SW480 (cell line): ENCODE data around the gene GALNT8.
A peak's percentile ranks its signal among the peaks of the same experiment; 100 is the strongest.

ENCODE experiments used
- DNase-seq: peaks from one replicate; pipeline ENCODE4 v3.0.0-alpha.2; 2016; ENCODE audit warnings: low spot score

The GALNT8 gene

DNA sequence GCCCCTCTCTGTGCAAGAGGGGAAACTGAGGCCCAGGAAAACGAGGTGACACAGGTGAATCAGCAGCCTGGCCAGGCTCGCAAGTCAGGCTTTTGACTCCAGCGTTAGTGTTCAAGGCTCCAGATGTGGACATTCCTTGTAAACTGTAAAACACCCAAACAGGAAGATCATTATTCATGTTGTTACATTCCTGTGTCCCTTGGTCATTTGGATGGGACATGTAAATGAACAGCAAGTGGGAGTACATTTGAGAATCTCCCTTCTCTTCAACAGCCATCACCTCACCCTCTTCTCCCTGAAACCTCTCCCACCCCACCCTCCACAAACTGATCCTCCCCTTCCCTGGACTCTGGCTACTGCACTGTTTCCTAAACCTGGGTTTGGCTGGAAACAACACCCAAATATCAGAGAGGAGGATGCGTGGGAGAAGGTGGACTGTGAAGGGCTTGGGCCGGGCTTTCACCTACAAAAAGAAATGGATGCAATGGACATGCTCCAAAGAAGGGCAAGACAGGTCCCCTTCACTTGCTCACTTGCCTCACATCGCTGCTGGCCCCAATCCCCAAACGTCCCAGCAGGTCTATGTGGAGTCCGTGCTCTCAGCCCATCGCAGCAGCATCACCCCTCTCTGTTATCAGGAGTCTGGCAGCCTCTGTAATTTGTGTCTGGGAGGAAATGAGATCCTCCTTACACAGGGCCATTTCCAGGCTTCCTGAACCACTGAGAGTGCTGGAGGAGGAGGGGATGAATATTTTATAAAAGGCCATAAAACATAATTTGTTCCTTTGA, 76.7 kb downstream of the GALNT8 start:
- DNase-seq = no peak

- no peak for DNase-seq
Observed at GRCh38 chr12:4800555-4800954, 80.4 kb downstream of the GALNT8 start.

DNA sequence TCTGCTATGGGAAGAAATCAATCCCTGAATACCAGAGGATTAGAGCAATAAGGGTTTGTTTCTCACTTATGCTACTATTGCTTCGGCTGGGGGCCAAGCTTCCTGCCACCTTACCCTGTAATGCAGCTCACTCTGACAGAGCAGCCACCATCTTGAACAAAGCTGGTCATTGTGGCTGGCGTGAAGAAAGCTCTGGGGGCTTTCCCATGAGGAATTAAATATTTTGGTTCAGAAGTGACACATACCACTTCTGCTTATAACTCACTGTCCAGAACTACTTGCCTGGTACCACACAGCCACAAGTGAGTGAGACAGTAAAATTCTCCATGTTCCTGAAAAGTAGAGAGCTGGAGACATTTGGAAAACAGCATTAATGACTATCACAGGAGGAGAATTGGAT, 82.6 kb downstream of the GALNT8 start:
- DNase-seq = no peak

GRCh38 chr12:4806439-4807115, 86.4 kb downstream of the GALNT8 start:
- DNase-seq = peak; percentile 52

GRCh38 chr12:4807116-4807783, 87.0 kb downstream of the GALNT8 start:
- peak; percentile 89 for DNase-seq

- DNase-seq = peak; percentile 90
Observed at GRCh38 chr12:4807813-4808212, 87.6 kb downstream of the GALNT8 start.

GRCh38 chr12:4809013-4809448, 88.8 kb downstream of the GALNT8 start:
- peak; percentile 92 for DNase-seq

DNA sequence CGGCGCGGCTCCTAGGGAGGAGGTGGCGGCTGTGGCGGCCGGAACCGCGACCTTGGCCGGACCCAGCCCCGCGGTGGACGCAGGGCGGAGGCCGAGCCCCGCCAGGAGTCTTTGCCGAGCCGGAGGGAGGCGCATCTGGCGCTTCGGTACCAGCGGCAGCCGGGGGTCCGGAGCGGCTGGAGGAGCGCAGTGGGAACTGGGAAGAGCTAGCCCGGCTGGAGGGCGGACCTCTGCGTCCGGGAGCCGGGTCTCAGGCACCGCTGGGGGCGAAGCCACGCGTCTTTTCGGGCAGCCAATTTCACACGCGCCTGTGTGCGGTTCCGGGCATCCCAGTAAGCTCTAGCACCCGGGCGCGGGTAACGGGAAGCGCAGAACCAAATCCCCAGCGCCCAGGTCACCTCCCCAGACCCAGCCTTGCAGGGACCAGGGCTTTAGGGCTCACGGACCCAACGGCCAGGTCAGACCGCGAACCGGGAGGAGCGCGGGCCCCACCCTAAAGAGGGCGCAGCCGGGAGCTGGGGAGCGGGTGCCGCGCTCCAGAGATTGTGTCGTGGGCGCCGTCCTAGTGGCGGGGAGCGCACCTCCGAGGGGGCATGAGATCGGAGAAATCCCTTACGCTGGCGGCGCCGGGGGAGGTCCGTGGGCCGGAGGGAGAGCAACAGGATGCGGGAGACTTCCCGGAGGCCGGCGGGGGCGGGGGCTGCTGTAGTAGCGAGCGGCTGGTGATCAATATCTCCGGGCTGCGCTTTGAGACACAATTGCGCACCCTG, 89.4 kb downstream of the GALNT8 start:
- DNase-seq = peak; percentile 32

- DNase-seq = no peak
Observed at GRCh38 chr12:4810219-4810671, 90.0 kb downstream of the GALNT8 start.

DNA sequence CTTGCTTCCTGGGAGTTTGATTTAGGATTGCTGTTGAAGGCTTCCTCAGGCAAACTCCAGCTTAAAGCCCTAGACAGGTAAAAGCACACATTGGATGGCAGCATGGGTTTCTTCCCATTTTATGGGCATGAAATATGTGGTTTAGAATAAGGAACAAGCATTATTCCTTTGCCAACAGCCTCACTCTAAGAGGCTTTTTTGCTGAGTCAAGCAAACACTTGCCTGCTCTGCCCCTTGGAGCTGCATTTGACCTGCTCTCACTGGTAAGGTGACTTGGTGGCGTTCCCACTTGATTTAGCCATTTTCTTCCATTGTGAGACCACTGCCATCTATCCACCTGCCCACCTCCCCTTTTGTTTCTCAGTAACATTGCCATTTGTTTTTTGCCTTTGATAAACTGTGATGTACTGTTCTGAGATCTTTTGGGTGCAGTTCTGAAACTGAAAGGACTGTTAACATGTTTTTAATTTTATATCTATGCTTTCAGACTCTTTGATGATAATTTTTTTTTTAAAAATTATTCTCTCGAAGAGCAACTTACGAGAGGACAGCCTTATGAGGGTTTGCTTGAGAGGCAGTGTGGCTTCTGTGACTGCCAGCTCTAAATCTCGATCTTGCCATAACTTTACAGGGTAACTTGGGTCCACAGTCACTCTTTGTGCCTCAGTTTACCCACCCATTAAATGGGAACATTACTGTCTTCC, 92.6 kb downstream of the GALNT8 start:
- DNase-seq = no peak

GRCh38 chr12:4813741-4814140, 93.5 kb downstream of the GALNT8 start:
- no peak for DNase-seq

DNA sequence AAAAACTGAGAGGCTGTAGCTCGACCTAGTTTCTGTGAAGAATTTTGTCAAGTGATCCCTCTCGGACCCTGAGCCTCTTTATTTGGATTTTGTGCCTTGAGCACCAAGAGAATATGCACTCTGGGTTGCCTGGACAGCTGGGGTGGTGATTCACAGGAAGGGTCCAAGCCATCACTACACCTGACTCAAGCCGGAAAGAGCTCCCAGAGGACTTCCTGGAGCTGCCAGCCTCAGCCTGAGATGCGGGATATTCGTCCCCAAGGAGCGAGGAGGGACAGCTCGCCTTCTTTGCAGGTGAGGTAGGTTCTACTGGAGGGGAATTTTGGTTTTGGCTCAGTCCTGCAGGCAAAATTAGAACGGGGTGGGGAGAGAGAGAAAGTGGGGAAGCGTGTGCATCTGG, 94.3 kb downstream of the GALNT8 start:
- no peak for DNase-seq

- no peak for DNase-seq
Observed at GRCh38 chr12:4816744-4817525, 96.7 kb downstream of the GALNT8 start.

DNA sequence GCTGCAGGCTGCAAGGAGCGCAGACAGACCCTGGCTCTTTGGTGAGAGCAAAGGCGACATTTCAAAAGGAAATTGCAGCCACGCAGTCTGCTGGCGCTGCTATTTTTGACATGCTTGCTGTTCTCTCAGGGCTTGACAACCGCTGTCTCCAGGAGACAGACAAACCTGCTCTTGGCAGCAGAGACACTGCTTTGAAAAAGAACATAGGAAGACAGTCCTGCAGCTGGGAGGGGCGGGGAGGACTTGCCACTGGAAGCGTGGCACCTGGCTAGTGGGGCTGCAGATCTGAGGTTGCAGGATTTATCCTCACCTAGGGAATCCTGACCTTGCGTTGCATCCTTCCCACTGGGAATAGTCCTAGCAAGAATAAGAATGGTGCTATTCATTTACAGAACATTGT, 97.7 kb downstream of the GALNT8 start:
- no peak for DNase-seq

DNA sequence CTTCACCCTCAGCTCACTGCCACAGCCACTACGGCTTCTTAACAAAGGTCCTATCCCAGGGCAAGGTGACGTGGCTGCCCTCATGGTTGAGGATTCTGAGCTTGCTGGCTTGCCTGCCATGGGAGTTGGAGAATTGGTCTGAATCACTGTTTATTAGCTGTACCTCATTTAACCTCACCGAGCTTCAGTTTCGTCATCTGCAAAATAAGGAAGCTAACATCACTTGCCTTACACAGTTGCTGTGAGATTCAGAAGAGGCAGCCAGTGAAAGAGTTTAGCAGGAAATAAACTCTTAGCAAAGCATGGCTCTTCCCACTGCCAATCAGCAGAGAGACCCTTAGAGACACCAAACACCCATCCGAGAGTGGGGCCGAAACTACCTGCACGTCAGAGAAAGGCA, 99.5 kb downstream of the GALNT8 start:
- no peak for DNase-seq

GRCh38 chr12:4820971-4821370, 100.8 kb downstream of the GALNT8 start:
- DNase-seq = no peak
